Panc1 (cell line): ENCODE measurements around the gene GGA1.

Experiments used
- POLR2AphosphoS5 ChIP-seq: IDR thresholded peaks from 2 replicates; pipeline ENCODE4 v1.6.1; 2012; ENCODE audit warnings: mild to moderate bottlenecking, low read depth, low read length, moderate library complexity
- SIN3A ChIP-seq: IDR thresholded peaks from 2 replicates; pipeline ENCODE4 v1.6.1; 2012; ENCODE audit warnings: low read depth, mild to moderate bottlenecking, low read length, moderate library complexity, borderline replicate concordance; ENCODE audit not compliant: insufficient read depth
- TCF7L2 ChIP-seq: IDR thresholded peaks from 2 replicates; pipeline ENCODE4 v1.6.1; 2011; ENCODE audit warnings: mild to moderate bottlenecking, low read depth, low read length, inconsistent platforms
- TF ChIP-seq, protein P1 (sequence below): fragments of 450-650 bp; IDR thresholded peaks from 2 replicates; pipeline ENCODE4 v1.5.1; 2017; ENCODE audit warnings: mild to moderate bottlenecking
- TF ChIP-seq, protein P2 (sequence below), 2 experiments: IDR thresholded peaks; 2 replicates each; pipeline ENCODE4 v1.6.1; 2011 to 2012; ENCODE audit warnings: low read depth in 2 of 2, control low read depth in 1 of 2, low read length in 1 of 2, mild to moderate bottlenecking in 1 of 2, moderate library complexity in 1 of 2; ENCODE audit not compliant: insufficient read depth in 1 of 2

DNA sequence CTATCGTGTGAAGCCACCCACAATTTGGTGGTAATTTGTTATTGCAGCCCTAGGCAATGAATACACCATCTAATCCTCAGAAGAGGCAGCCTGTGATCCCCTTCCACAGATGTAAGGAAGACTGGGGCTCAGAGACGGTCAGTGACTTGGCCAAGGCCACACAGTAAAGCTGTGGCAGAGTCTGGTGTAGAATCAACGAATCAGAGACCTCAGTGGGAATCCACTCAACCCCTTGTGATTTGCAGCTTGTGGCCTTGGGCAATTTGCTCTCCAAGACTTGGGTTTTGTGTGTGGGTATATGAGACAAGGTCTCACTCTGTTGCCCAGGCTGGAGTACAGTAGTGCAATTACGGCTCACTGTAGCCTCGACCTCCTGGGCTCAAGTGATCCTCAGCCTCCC, 30.6 kb upstream of the GGA1 start:
- TF ChIP-seq, protein P1, sequence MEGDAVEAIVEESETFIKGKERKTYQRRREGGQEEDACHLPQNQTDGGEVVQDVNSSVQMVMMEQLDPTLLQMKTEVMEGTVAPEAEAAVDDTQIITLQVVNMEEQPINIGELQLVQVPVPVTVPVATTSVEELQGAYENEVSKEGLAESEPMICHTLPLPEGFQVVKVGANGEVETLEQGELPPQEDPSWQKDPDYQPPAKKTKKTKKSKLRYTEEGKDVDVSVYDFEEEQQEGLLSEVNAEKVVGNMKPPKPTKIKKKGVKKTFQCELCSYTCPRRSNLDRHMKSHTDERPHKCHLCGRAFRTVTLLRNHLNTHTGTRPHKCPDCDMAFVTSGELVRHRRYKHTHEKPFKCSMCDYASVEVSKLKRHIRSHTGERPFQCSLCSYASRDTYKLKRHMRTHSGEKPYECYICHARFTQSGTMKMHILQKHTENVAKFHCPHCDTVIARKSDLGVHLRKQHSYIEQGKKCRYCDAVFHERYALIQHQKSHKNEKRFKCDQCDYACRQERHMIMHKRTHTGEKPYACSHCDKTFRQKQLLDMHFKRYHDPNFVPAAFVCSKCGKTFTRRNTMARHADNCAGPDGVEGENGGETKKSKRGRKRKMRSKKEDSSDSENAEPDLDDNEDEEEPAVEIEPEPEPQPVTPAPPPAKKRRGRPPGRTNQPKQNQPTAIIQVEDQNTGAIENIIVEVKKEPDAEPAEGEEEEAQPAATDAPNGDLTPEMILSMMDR, result no peak
- no peak for TF ChIP-seq SIN3A
- no peak for TF ChIP-seq POLR2AphosphoS5
- TF ChIP-seq, protein P2, sequence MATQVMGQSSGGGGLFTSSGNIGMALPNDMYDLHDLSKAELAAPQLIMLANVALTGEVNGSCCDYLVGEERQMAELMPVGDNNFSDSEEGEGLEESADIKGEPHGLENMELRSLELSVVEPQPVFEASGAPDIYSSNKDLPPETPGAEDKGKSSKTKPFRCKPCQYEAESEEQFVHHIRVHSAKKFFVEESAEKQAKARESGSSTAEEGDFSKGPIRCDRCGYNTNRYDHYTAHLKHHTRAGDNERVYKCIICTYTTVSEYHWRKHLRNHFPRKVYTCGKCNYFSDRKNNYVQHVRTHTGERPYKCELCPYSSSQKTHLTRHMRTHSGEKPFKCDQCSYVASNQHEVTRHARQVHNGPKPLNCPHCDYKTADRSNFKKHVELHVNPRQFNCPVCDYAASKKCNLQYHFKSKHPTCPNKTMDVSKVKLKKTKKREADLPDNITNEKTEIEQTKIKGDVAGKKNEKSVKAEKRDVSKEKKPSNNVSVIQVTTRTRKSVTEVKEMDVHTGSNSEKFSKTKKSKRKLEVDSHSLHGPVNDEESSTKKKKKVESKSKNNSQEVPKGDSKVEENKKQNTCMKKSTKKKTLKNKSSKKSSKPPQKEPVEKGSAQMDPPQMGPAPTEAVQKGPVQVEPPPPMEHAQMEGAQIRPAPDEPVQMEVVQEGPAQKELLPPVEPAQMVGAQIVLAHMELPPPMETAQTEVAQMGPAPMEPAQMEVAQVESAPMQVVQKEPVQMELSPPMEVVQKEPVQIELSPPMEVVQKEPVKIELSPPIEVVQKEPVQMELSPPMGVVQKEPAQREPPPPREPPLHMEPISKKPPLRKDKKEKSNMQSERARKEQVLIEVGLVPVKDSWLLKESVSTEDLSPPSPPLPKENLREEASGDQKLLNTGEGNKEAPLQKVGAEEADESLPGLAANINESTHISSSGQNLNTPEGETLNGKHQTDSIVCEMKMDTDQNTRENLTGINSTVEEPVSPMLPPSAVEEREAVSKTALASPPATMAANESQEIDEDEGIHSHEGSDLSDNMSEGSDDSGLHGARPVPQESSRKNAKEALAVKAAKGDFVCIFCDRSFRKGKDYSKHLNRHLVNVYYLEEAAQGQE (IDR thresholded peaks at IDR 0.05; ENCODE audit: insufficient read depth in 1 of 2, low read depth in 2 of 2, low read length in 1 of 2), result no peak
- no peak for TF ChIP-seq TCF7L2
